DND-41 (cell line): ENCODE data around the gene MRPL24.

Source experiments
- CTCF ChIP-seq: IDR thresholded peaks from 2 replicates; pipeline ENCODE4 v1.5.1; 2012; ENCODE audit warnings: borderline replicate concordance, low read length, moderate library complexity, mild to moderate bottlenecking; ENCODE audit not compliant: poor library complexity, severe bottlenecking; ENCODE audit errors: extremely low read depth
- EZH2 ChIP-seq: IDR thresholded peaks from 3 replicates; pipeline ENCODE4 v1.6.1; 2012; ENCODE audit warnings: borderline replicate concordance, low read depth, mild to moderate bottlenecking, moderate library complexity, low read length, inconsistent platforms; ENCODE audit not compliant: severe bottlenecking

- TF ChIP-seq CTCF: no peak
- TF ChIP-seq EZH2: no peak
Observed at GRCh38 chr1:156776942-156777341, 36.1 kb upstream of the MRPL24 start.
